Neuronal stem cell (in vitro differentiated cells): ENCODE measurements around the gene GOLGA8K.
"Not testable (repeated sequence)": the region's sequence is repeated elsewhere in the genome, so short reads cannot be mapped to it uniquely, and the experiment has no call there.

Experiments
- DNase-seq: peaks from one replicate; pipeline ENCODE4 v3.0.0-alpha.2; 2013; ENCODE audit warnings: low spot score
- H2AFZ ChIP-seq: one replicate; pipeline ENCODE4 v1.6.1; 2013; ENCODE audit warnings: mild to moderate bottlenecking, low read length, inconsistent platforms
- H2AK5ac ChIP-seq: 2 replicates; pipeline ENCODE4 v1.6.1; 2013; ENCODE audit warnings: low read depth, mild to moderate bottlenecking, inconsistent platforms, low read length, moderate library complexity, mixed read lengths
- H2BK120ac ChIP-seq: 2 replicates; pipeline ENCODE4 v1.6.1; 2013; ENCODE audit warnings: low read depth, mild to moderate bottlenecking, inconsistent platforms, low read length, moderate library complexity, mixed read lengths
- H2BK12ac ChIP-seq: one replicate; pipeline ENCODE4 v1.6.1; 2013; ENCODE audit warnings: low read length, inconsistent platforms
- H2BK15ac ChIP-seq: 2 replicates; pipeline ENCODE4 v1.6.1; 2013; ENCODE audit warnings: mild to moderate bottlenecking, low read length, inconsistent platforms, mixed read lengths
- H2BK5ac ChIP-seq: one replicate; pipeline ENCODE4 v1.6.1; 2013; ENCODE audit warnings: inconsistent platforms, mild to moderate bottlenecking, low read length, moderate library complexity
- H3K14ac ChIP-seq: one replicate; pipeline ENCODE4 v1.6.1; 2013; ENCODE audit warnings: low read length, inconsistent platforms
- H3K18ac ChIP-seq: 2 replicates; pipeline ENCODE4 v1.6.1; 2013; ENCODE audit warnings: low read length, inconsistent platforms
- H3K23ac ChIP-seq: 2 replicates; pipeline ENCODE4 v1.6.1; 2013; ENCODE audit warnings: low read depth, mild to moderate bottlenecking, mixed read lengths, low read length, inconsistent platforms; ENCODE audit not compliant: poor library complexity
- H3K27ac ChIP-seq: replicated peaks from 3 replicates; pipeline ENCODE4 v1.5.1; 2013; ENCODE audit warnings: low read length, inconsistent platforms
- H3K27me3 ChIP-seq, 3 experiments: 2 replicates each; pipeline ENCODE4 v1.6.1; 2013; ENCODE audit warnings: low read length in 3 of 3, mild to moderate bottlenecking in 2 of 3, inconsistent platforms in 1 of 3, low read depth in 1 of 3, mixed read lengths in 1 of 3, moderate library complexity in 1 of 3; ENCODE audit not compliant: control insufficient read depth in 3 of 3, insufficient read depth in 3 of 3
- H3K36me3 ChIP-seq, 2 donors: replicated peaks in 1 of 2; 2 replicates each; pipeline ENCODE4 v1.6.1; 2013; ENCODE audit warnings: low read length in 2 of 2; ENCODE audit not compliant: control insufficient read depth in 2 of 2, insufficient read depth in 2 of 2
- H3K4ac ChIP-seq: 2 replicates; pipeline ENCODE4 v1.6.1; 2013; ENCODE audit warnings: inconsistent platforms, mild to moderate bottlenecking, low read length, moderate library complexity
- H3K4me1 ChIP-seq, 2 donors: 1 replicate in 1 of 2; 2 replicates in 1 of 2; pipeline ENCODE4 v1.6.1; 2013; ENCODE audit warnings: low read length in 2 of 2, low read depth in 1 of 2; ENCODE audit not compliant: control insufficient read depth in 2 of 2, insufficient read depth in 1 of 2
- H3K4me2 ChIP-seq: one replicate; pipeline ENCODE4 v1.6.1; 2013; ENCODE audit warnings: mild to moderate bottlenecking, low read length, inconsistent platforms; ENCODE audit not compliant: insufficient read depth, poor library complexity, severe bottlenecking
- H3K4me3 ChIP-seq, 2 donors: 2 replicates each; pipeline ENCODE4 v1.5.1; 2013; ENCODE audit warnings: low read length in 2 of 2, mild to moderate bottlenecking in 2 of 2, inconsistent platforms in 1 of 2, moderate library complexity in 1 of 2
- H3K79me1 ChIP-seq: one replicate; pipeline ENCODE4 v1.6.1; 2013; ENCODE audit warnings: low read depth, mild to moderate bottlenecking, inconsistent platforms, low read length, moderate library complexity
- H3K9ac ChIP-seq: one replicate; pipeline ENCODE4 v1.6.1; 2013; ENCODE audit warnings: mild to moderate bottlenecking, low read depth, low read length, inconsistent platforms; ENCODE audit not compliant: poor library complexity
- H3K9me3 ChIP-seq, 2 donors: replicated peaks in 1 of 2; 2 replicates each; pipeline versions ENCODE3 to v1.6.1; 2013; ENCODE audit warnings: low read length in 2 of 2, mild to moderate bottlenecking in 2 of 2, inconsistent platforms in 1 of 2, low read depth in 1 of 2, mixed read lengths in 1 of 2, moderate library complexity in 1 of 2; ENCODE audit not compliant: control insufficient read depth in 2 of 2, insufficient read depth in 1 of 2
- H4K8ac ChIP-seq: one replicate; pipeline ENCODE4 v1.6.1; 2013; ENCODE audit warnings: low read depth, mild to moderate bottlenecking, inconsistent platforms, low read length, moderate library complexity
- H4K91ac ChIP-seq: one replicate; pipeline ENCODE4 v1.6.1; 2013; ENCODE audit warnings: low read length, low read depth, mild to moderate bottlenecking, inconsistent platforms; ENCODE audit not compliant: poor library complexity
- WGBS, 2 donors: extraction: QIAGEN DNeasy Blood & Tissue Kit; methylation state at CpG; one replicate each; pipeline ENCODE4 v1.1.7; 2013; ENCODE audit warnings: missing lambda C conversion rate in 2 of 2, mixed read lengths in 1 of 2; ENCODE audit not compliant: insufficient read length in 2 of 2, insufficient replicate concordance in 1 of 2; ENCODE audit errors: extremely low coverage in 2 of 2; 5-methylcytosine and 5-hydroxymethylcytosine counted together

Gene GOLGA8K

GRCh38 chr15:32366492-32366891 lies 36.6 kb downstream of the GOLGA8K start:
- H2AFZ ChIP-seq, H4K8ac ChIP-seq, H2BK5ac ChIP-seq, H3K9ac ChIP-seq, H3K27me3 ChIP-seq, H3K4me1 ChIP-seq, H3K4me3 ChIP-seq, H4K91ac ChIP-seq, DNase-seq, H3K36me3 ChIP-seq, H3K9me3 ChIP-seq, H3K4me2 ChIP-seq, H3K14ac ChIP-seq, H2BK120ac ChIP-seq, H3K23ac ChIP-seq, H2BK15ac ChIP-seq, H3K18ac ChIP-seq, H3K27ac ChIP-seq, H3K4ac ChIP-seq, H2AK5ac ChIP-seq, H2BK12ac ChIP-seq, H3K79me1 ChIP-seq: not testable (repeated sequence)
- WGBS, 2 donors: no CpG with 5 or more reads among the region's 7 CpGs

GRCh38 chr15:32365955-32366354 lies 37.1 kb downstream of the GOLGA8K start:
- not testable (repeated sequence) for H2BK12ac ChIP-seq, H3K4ac ChIP-seq, H2BK5ac ChIP-seq, H3K27me3 ChIP-seq, H3K18ac ChIP-seq, H3K14ac ChIP-seq, H3K9ac ChIP-seq, H2AK5ac ChIP-seq, H3K9me3 ChIP-seq, H3K4me3 ChIP-seq, H3K4me1 ChIP-seq, H3K27ac ChIP-seq, H4K8ac ChIP-seq, H2AFZ ChIP-seq, H3K79me1 ChIP-seq, H2BK15ac ChIP-seq, H3K23ac ChIP-seq, H3K36me3 ChIP-seq, H3K4me2 ChIP-seq, DNase-seq, H2BK120ac ChIP-seq, H4K91ac ChIP-seq
- no CpG with 5 or more reads among the region's 10 CpGs for WGBS, 2 donors

GRCh38 chr15:32364944-32365343 lies 38.1 kb downstream of the GOLGA8K start:
- not testable (repeated sequence) for DNase-seq, H2BK15ac ChIP-seq, H4K91ac ChIP-seq, H3K14ac ChIP-seq, H3K4me2 ChIP-seq, H3K27me3 ChIP-seq, H3K18ac ChIP-seq, H2BK5ac ChIP-seq, H3K23ac ChIP-seq, H3K36me3 ChIP-seq, H2AFZ ChIP-seq, H3K27ac ChIP-seq, H2AK5ac ChIP-seq, H3K9ac ChIP-seq, H3K79me1 ChIP-seq, H2BK12ac ChIP-seq, H4K8ac ChIP-seq, H2BK120ac ChIP-seq, H3K4ac ChIP-seq, H3K4me1 ChIP-seq, H3K4me3 ChIP-seq, H3K9me3 ChIP-seq
- no CpG with 5 or more reads among the region's 16 CpGs for WGBS, 2 donors

DNA sequence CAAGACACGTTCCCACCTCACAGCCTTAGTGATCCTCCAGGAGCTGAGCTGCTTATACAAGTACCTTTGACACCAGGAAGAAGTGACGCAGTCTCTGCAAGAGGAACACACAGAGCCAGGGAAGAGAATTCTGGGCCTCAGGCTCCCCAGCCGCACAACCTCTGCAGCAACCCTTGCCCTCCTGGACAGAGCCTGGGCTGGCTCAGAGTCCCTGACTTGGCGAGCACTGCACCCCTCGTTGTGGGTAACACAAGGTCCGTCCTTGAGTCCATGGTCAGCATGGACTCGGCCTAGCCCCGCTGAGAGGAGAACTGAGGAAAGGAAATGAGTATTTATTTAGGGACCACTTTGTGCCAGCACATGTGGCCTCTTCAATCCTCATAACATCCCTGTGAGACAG lies 39.6 kb downstream of the GOLGA8K start:
- H2BK120ac ChIP-seq, H3K14ac ChIP-seq, H3K18ac ChIP-seq, H2BK5ac ChIP-seq, H2BK12ac ChIP-seq, H4K91ac ChIP-seq, H3K4me3 ChIP-seq, H2AFZ ChIP-seq, H3K36me3 ChIP-seq, H3K4ac ChIP-seq, H3K79me1 ChIP-seq, H4K8ac ChIP-seq, DNase-seq, H3K4me1 ChIP-seq, H2AK5ac ChIP-seq, H3K23ac ChIP-seq, H3K4me2 ChIP-seq, H3K27ac ChIP-seq, H3K9ac ChIP-seq, H2BK15ac ChIP-seq, H3K27me3 ChIP-seq, H3K9me3 ChIP-seq: not testable (repeated sequence)
- no CpG with 5 or more reads among the region's 8 CpGs for WGBS, 2 donors
